ENCODE data around the gene SMIM28. TPM values are rescaled to one million over a fixed set of nuclear protein-coding genes. Genes with fewer than 3 reads are reported as not detected.
A peak's percentile ranks its signal among the peaks of the same experiment; 100 is the strongest.

SMIM28 gene
- polyA plus RNA-seq, 5 donors = not detected

- peak in 1 of 2 donors; percentile 13 for DNase-seq
Measured at GRCh38 chr6:138429761-138430160, 52.1 kb downstream of the SMIM28 start.

- DNase-seq = no peak
Measured at GRCh38 chr6:138430361-138431145, 52.8 kb downstream of the SMIM28 start.

GRCh38 chr6:138431256-138432062, 53.8 kb downstream of the SMIM28 start:
- DNase-seq = no peak

- DNase-seq = no peak
Measured at GRCh38 chr6:138432063-138432356, 54.3 kb downstream of the SMIM28 start.

Other genes starting within 250 kb of the SMIM28 start
- 1 to 10 TPM; 5.1 to 8.5 (median 6.0) TPM for gene ARFGEF3, start 216.0 kb upstream of the SMIM28 start, polyA plus RNA-seq (ENCODE audit: insufficient read depth in 1 of 5, insufficient read length in 5 of 5, low replicate concordance in 1 of 5)
- gene PBOV1, start 159.4 kb upstream of the SMIM28 start, polyA plus RNA-seq (ENCODE audit: insufficient read depth in 1 of 5, insufficient read length in 5 of 5, low replicate concordance in 1 of 5) = under 1 TPM in 4 of 5 donors, not detected in 1; 0.04 to 0.07 (median 0.05) TPM
- 10 to 100 TPM; 49.6 to 61.2 (median 52.2) TPM for gene HEBP2, start 26.3 kb downstream of the SMIM28 start, polyA plus RNA-seq (ENCODE audit: insufficient read depth in 1 of 5, insufficient read length in 5 of 5, low replicate concordance in 1 of 5)
- 10 to 100 TPM; 60.5 to 89.0 (median 64.2) TPM for gene NHSL1, start 121.6 kb downstream of the SMIM28 start, polyA plus RNA-seq (ENCODE audit: insufficient read depth in 1 of 5, insufficient read length in 5 of 5, low replicate concordance in 1 of 5)

Measured in right lung (tissue), 5 donors.